Caco-2 (cell line): Measurements from ENCODE around the gene SH3RF2. TPM values are rescaled to one million over a fixed set of nuclear protein-coding genes. Genes with fewer than 3 reads are reported as not detected.
A peak's percentile ranks its signal among the peaks of the same experiment; 100 is the strongest.

ENCODE experiments used
- BruUV-seq: library from RNA; stranded (reverse); fragments of 400-500 nt; replicated peaks from 2 replicates; lab custom pipeline; 2021; lab: Mats Ljungman, UMichigan
- CTCF ChIA-PET: fragments of 300-600 bp; sonication (Branson Sonifier 250); formaldehyde crosslinking; loops from one replicate; lab custom pipeline; 2022; ENCODE audit warnings: antibody characterized with exemption; lab: Charles Lee
- POLR2A ChIA-PET: fragments of 300-600 bp; sonication (Branson Sonifier 250); formaldehyde crosslinking; loops from one replicate; lab custom pipeline; 2022; ENCODE audit warnings: antibody characterized with exemption; lab: Charles Lee
- DNase-seq, 2 experiments: peaks; one replicate each; pipeline versions ENCODE4 v3.0.0 to v3.0.0-alpha.2; 2020 to 2022
- H3K27me3 ChIP-seq: replicated peaks from 2 replicates; pipeline ENCODE4 v1.6.0; 2011; ENCODE audit warnings: low read length; ENCODE audit not compliant: control insufficient read depth, insufficient read depth
- H3K36me3 ChIP-seq: 2 replicates; pipeline ENCODE4 v1.5.1; 2011; ENCODE audit warnings: low read length; ENCODE audit not compliant: control insufficient read depth, insufficient read depth
- H3K4me1 ChIP-seq: fragments of 250-450 bp; sonication (Bioruptor Pico); 2 replicates; pipeline ENCODE4 v1.5.1; 2020; ENCODE audit warnings: mild to moderate bottlenecking
- H3K4me3 ChIP-seq: 2 replicates; pipeline ENCODE4 v1.5.1; 2011; ENCODE audit warnings: low read depth, mild to moderate bottlenecking, control low read depth, low read length
- H3K9me3 ChIP-seq: fragments of 250-450 bp; sonication (Bioruptor Pico); 2 replicates; pipeline ENCODE4 v1.5.1; 2020; ENCODE audit warnings: mild to moderate bottlenecking, moderate library complexity
- H3K27ac Mint-ChIP-seq: one replicate; pipeline ENCODE4 v1.8.0; 2022; ENCODE audit warnings: mixed read lengths; ENCODE audit not compliant: unreplicated experiment
- H3K27me3 Mint-ChIP-seq: one replicate; pipeline ENCODE4 v1.8.0; 2022; ENCODE audit warnings: mixed read lengths; ENCODE audit not compliant: insufficient read depth, unreplicated experiment
- H3K36me3 Mint-ChIP-seq: one replicate; pipeline ENCODE4 v1.8.0; 2022; ENCODE audit warnings: mild to moderate bottlenecking, mixed read lengths; ENCODE audit not compliant: insufficient read depth, unreplicated experiment
- H3K4me1 Mint-ChIP-seq: one replicate; pipeline ENCODE4 v1.8.0; 2022; ENCODE audit warnings: low read depth, mixed read lengths; ENCODE audit not compliant: unreplicated experiment
- H3K4me3 Mint-ChIP-seq: one replicate; pipeline ENCODE4 v1.8.0; 2022; ENCODE audit warnings: mild to moderate bottlenecking, moderate library complexity, mixed read lengths; ENCODE audit not compliant: unreplicated experiment
- H3K9me3 Mint-ChIP-seq: one replicate; pipeline ENCODE4 v1.8.0; 2022; ENCODE audit warnings: mixed read lengths; ENCODE audit not compliant: unreplicated experiment
- CTCF ChIP-seq, 2 experiments: fragments of 200-600 bp in 1 of 2; IDR thresholded peaks; 1 replicate in 1 of 2; 2 replicates in 1 of 2; pipeline versions ENCODE4 v1.5.1 to v1.8.0; 2011 to 2022; ENCODE audit warnings: antibody characterized with exemption in 1 of 2, control low read depth in 1 of 2, inconsistent platforms in 1 of 2, low read depth in 1 of 2, low read length in 1 of 2, mild to moderate bottlenecking in 1 of 2, moderate library complexity in 1 of 2; ENCODE audit not compliant: insufficient read depth in 1 of 2, severe bottlenecking in 1 of 2, unreplicated experiment in 1 of 2
- intact Hi-C: fragments of 100-400 bp; cut with micrococcal nuclease; formaldehyde crosslinking; loops from one replicate; pipeline ENCODE4 v1.10.0; 2022; ENCODE audit not compliant: unreplicated experiment
- total RNA-seq: library from RNA; stranded (reverse); gene quantifications from 2 replicates; pipeline ENCODE4 v1.2.3, GENCODE V29; 2022

The SH3RF2 gene
- total RNA-seq, 1 experiment from 2014 or later: 49.4 TPM

GRCh38 chr5:145996135-145996534 is 59.8 kb downstream of the SH3RF2 start:
- BruUV-seq: no TSS peak
- ChIA-PET CTCF (no interaction called here), POLR2A (no interaction called here)
- no peaks in the 10 kb centered on the region for H3K27me3 Mint-ChIP-seq
- TF ChIP-seq CTCF (IDR thresholded peaks at IDR 0.05; ENCODE audit: insufficient read depth in 1 of 2, low read depth in 1 of 2, low read length in 1 of 2, severe bottlenecking in 1 of 2, unreplicated experiment in 1 of 2): no peak
- 0 out of 2 replicates have a peak, but pooled peaks cover 6% of the 10 kb centered on the region for H3K4me1 ChIP-seq
- no peak overlapping the region for H3K4me3 ChIP-seq
- H3K4me1 Mint-ChIP-seq: peaks cover 11% of the 10 kb centered on the region
- peaks cover 32% of the 10 kb centered on the region for H3K9me3 ChIP-seq
- H3K36me3 Mint-ChIP-seq: peaks cover 77% of the 10 kb centered on the region
- H3K27ac Mint-ChIP-seq: no peak overlapping the region
- peaks cover 3% of the 10 kb centered on the region; the same call in 1 of the 2 replicates for H3K36me3 ChIP-seq
- intact Hi-C loops: no loop called here
- H3K4me3 Mint-ChIP-seq: no peak overlapping the region
- H3K9me3 Mint-ChIP-seq: peaks cover 31% of the 10 kb centered on the region
- no peaks in the 10 kb centered on the region for H3K27me3 ChIP-seq
- DNase-seq: no peak

- peaks cover 1% of the 10 kb centered on the region; the same call in 1 of the 2 replicates for H3K36me3 ChIP-seq
- intact Hi-C loops: no loop called here
- H3K9me3 ChIP-seq: peaks cover 2% of the 10 kb centered on the region; the same call in 1 of the 2 replicates
- Mint-ChIP-seq H3K27me3 (no peaks in the 10 kb centered on the region), H3K4me1 (peaks cover 13% of the 10 kb centered on the region), H3K36me3 (peaks cover 67% of the 10 kb centered on the region), H3K27ac (peak overlapping the region; percentile 45), H3K9me3 (peaks cover 11% of the 10 kb centered on the region), H3K4me3 (no peak overlapping the region)
- DNase-seq: no peak
- BruUV-seq: no TSS peak
- H3K4me3 ChIP-seq: no peak overlapping the region
- no peaks in the 10 kb centered on the region for H3K27me3 ChIP-seq
- 0 out of 2 replicates have a peak, but pooled peaks cover 6% of the 10 kb centered on the region for H3K4me1 ChIP-seq
- TF ChIP-seq CTCF (IDR thresholded peaks at IDR 0.05; ENCODE audit: insufficient read depth in 1 of 2, low read depth in 1 of 2, low read length in 1 of 2, severe bottlenecking in 1 of 2, unreplicated experiment in 1 of 2): no peak
- ChIA-PET CTCF (no interaction called here), POLR2A (no interaction called here)
These were observed 62.8 kb downstream of the SH3RF2 start for GRCh38 chr5:145999208-145999607.

- Histone ChIP-seq H3K4me3 (no peak overlapping the region), H3K9me3 (no peaks in the 10 kb centered on the region), H3K4me1 (0 out of 2 replicates have a peak, but pooled peaks cover 6% of the 10 kb centered on the region), H3K36me3 (peaks cover 1% of the 10 kb centered on the region; the same call in 1 of the 2 replicates), H3K27me3 (no peaks in the 10 kb centered on the region)
- H3K9me3 Mint-ChIP-seq: peaks cover 2% of the 10 kb centered on the region
- H3K36me3 Mint-ChIP-seq: peaks cover 58% of the 10 kb centered on the region
- no TSS peak for BruUV-seq
- POLR2A ChIA-PET: no interaction called here
- CTCF ChIA-PET: no interaction called here
- no peak overlapping the region for H3K4me3 Mint-ChIP-seq
- H3K4me1 Mint-ChIP-seq: peaks cover 13% of the 10 kb centered on the region
- no peak overlapping the region for H3K27ac Mint-ChIP-seq
- intact Hi-C loops: no loop called here
- no peaks in the 10 kb centered on the region for H3K27me3 Mint-ChIP-seq
- no peak for TF ChIP-seq CTCF (IDR thresholded peaks at IDR 0.05; ENCODE audit: insufficient read depth in 1 of 2, low read depth in 1 of 2, low read length in 1 of 2, severe bottlenecking in 1 of 2, unreplicated experiment in 1 of 2)
- DNase-seq: no peak
These were observed 63.7 kb downstream of the SH3RF2 start for GRCh38 chr5:146000072-146000471.
